Liver (tissue), 9 donors: Measurements from ENCODE around the gene SRGN. TPM values are rescaled to one million over a fixed set of nuclear protein-coding genes. Genes with fewer than 3 reads are reported as not detected.

Source experiments
- DNase-seq: peaks from one replicate; pipeline ENCODE4 v3.0.0-alpha.2; 2017; ENCODE audit warnings: low spot score
- H3K27ac ChIP-seq, 2 donors: one replicate each; pipeline ENCODE4 v1.7.0; 2013; ENCODE audit warnings: inconsistent platforms in 2 of 2, low read length in 2 of 2, control low read depth in 1 of 2, low read depth in 1 of 2, mild to moderate bottlenecking in 1 of 2
- H3K27me3 ChIP-seq, 4 donors: one replicate each; pipeline versions ENCODE4 v1.6.1 to v1.7.0; 2013; ENCODE audit warnings: low read length in 3 of 4, inconsistent platforms in 1 of 4, mild to moderate bottlenecking in 1 of 4, moderate library complexity in 1 of 4; ENCODE audit not compliant: control insufficient read depth in 4 of 4, insufficient read depth in 4 of 4
- H3K36me3 ChIP-seq, 4 donors: one replicate each; pipeline versions ENCODE4 v1.6.1 to v1.7.0; 2013; ENCODE audit warnings: low read length in 3 of 4, mild to moderate bottlenecking in 3 of 4, low read depth in 1 of 4, moderate library complexity in 1 of 4; ENCODE audit not compliant: control insufficient read depth in 4 of 4, insufficient read depth in 3 of 4
- H3K4me1 ChIP-seq, 4 donors: one replicate each; pipeline versions ENCODE4 v1.6.1 to v1.7.0; 2013; ENCODE audit warnings: low read length in 3 of 4, mild to moderate bottlenecking in 3 of 4, moderate library complexity in 1 of 4; ENCODE audit not compliant: control insufficient read depth in 4 of 4, insufficient read depth in 4 of 4
- H3K4me3 ChIP-seq, 3 donors: one replicate each; pipeline versions ENCODE4 v1.6.1 to v1.7.0; 2013; ENCODE audit warnings: low read length in 3 of 3, control low read depth in 1 of 3, low read depth in 1 of 3, mild to moderate bottlenecking in 1 of 3
- H3K9ac ChIP-seq, 2 donors: one replicate each; pipeline ENCODE4 v1.7.0; 2013; ENCODE audit warnings: low read length in 2 of 2, mild to moderate bottlenecking in 2 of 2, moderate library complexity in 2 of 2, control low read depth in 1 of 2, low read depth in 1 of 2
- H3K9me3 ChIP-seq, 4 donors: one replicate each; pipeline versions ENCODE4 v1.6.1 to v1.7.0; 2013; ENCODE audit warnings: low read length in 3 of 4; ENCODE audit not compliant: control insufficient read depth in 4 of 4
- ATF3 ChIP-seq: IDR thresholded peaks from 2 replicates; pipeline ENCODE4 v1.6.1; 2016; ENCODE audit warnings: antibody characterized with exemption
- EGR1 ChIP-seq, 2 donors: IDR thresholded peaks; 2 replicates each; pipeline ENCODE4 v1.6.1; 2016 to 2018; ENCODE audit warnings: antibody characterized with exemption in 2 of 2, low read depth in 2 of 2
- FOXA1 ChIP-seq: IDR thresholded peaks from 2 replicates; pipeline ENCODE4 v1.6.1; 2016; ENCODE audit warnings: antibody characterized with exemption
- GABPA ChIP-seq, 2 donors: IDR thresholded peaks in 1 of 2; conservative IDR thresholded peaks in 1 of 2; 2 replicates each; pipeline ENCODE4 v1.6.1; 2016; ENCODE audit warnings: antibody characterized with exemption in 2 of 2, mild to moderate bottlenecking in 1 of 2, moderate library complexity in 1 of 2
- HNF4G ChIP-seq: IDR thresholded peaks from 2 replicates; pipeline ENCODE4 v1.6.1; 2016; ENCODE audit warnings: antibody characterized with exemption
- MAX ChIP-seq: IDR thresholded peaks from 2 replicates; pipeline ENCODE4 v1.6.1; 2016; ENCODE audit warnings: antibody characterized with exemption
- NR2F2 ChIP-seq: IDR thresholded peaks from 2 replicates; pipeline ENCODE4 v1.6.1; 2016; ENCODE audit warnings: antibody characterized with exemption
- REST ChIP-seq: IDR thresholded peaks from 2 replicates; pipeline ENCODE4 v1.6.1; 2016; ENCODE audit warnings: antibody characterized with exemption, mild to moderate bottlenecking
- RXRA ChIP-seq, 2 donors: IDR thresholded peaks; 2 replicates each; pipeline ENCODE4 v1.6.1; 2017 to 2018; ENCODE audit warnings: antibody characterized with exemption in 2 of 2, mild to moderate bottlenecking in 1 of 2
- SP1 ChIP-seq: IDR thresholded peaks from 2 replicates; pipeline ENCODE4 v1.6.1; 2018; ENCODE audit warnings: antibody characterized with exemption, mild to moderate bottlenecking
- TAF1 ChIP-seq: conservative IDR thresholded peaks from 2 replicates; pipeline ENCODE4 v1.6.1; 2016; ENCODE audit warnings: antibody characterized with exemption, mild to moderate bottlenecking
- ZBTB33 ChIP-seq: IDR thresholded peaks from 2 replicates; pipeline ENCODE4 v1.6.1; 2016; ENCODE audit warnings: antibody characterized with exemption
- WGBS: extraction: QIAGEN DNeasy Blood & Tissue Kit; methylation state at CpG from one replicate; pipeline ENCODE4 v1.1.7; 2013; 5-methylcytosine and 5-hydroxymethylcytosine counted together
- polyA plus RNA-seq, 2 donors: library from polyadenylated mRNA; stranded (reverse) in 1 of 2; unstranded in 1 of 2; fragments of 200-250 nt in 1 of 2; fragments of >200 nt in 1 of 2; fragmentation: Nextera tagmentation in 1 of 2; extraction: Ambion mirVana in 1 of 2; gene quantifications; one replicate each; pipeline versions ENCODE4 v1.2.1 to v1.2.3, GENCODE V29; 2013 to 2015
- total RNA-seq, 2 donors: library from RNA; depleted of rRNA; stranded (reverse); fragments of >200 nt; gene quantifications; one replicate each; pipeline ENCODE4 v1.2.3, GENCODE V29; 2014
- donor health status: healthy.
- donor health status: healthy.
- donor health status: healthy.
- donor health status: healthy.
- donor health status: healthy.

Gene SRGN
- total and polyA plus RNA-seq, 4 donors, result 19.5 to 305 (median 41.3) TPM

- H3K4me3 ChIP-seq, result no peak overlapping the region
- TF ChIP-seq TAF1, result no peak
- no peak for TF ChIP-seq EGR1 (IDR thresholded peaks at IDR 0.05; ENCODE audit: low read depth in 2 of 2)
- no peak for TF ChIP-seq SP1
- no peak for TF ChIP-seq GABPA (IDR thresholded peaks at IDR 0.05 in 1 of 2, conservative IDR thresholded peaks at IDR 0.05 in 1 of 2)
- TF ChIP-seq REST, result no peak
- no peak for TF ChIP-seq FOXA1
- no peak for TF ChIP-seq ATF3
- no peak for TF ChIP-seq ZBTB33
- TF ChIP-seq MAX, result no peak
- TF ChIP-seq NR2F2, result no peak
- TF ChIP-seq RXRA (IDR thresholded peaks at IDR 0.05), result no peak
- H3K36me3 ChIP-seq, result no peaks in the 10 kb centered on the region
- H3K27ac ChIP-seq, result peak overlapping the region in 1 of 2 donors; percentile 96
- 87% methylated on average over 5 of the region's 5 CpGs for WGBS
- no peak for DNase-seq
- no peak overlapping the region for H3K9ac ChIP-seq
- no peaks in the 10 kb centered on the region for H3K9me3 ChIP-seq
- H3K27me3 ChIP-seq, result no peaks in the 10 kb centered on the region
- H3K4me1 ChIP-seq, result peaks cover 0 to 8% (median 0%) of the 10 kb centered on the region in 4 donors
Measured at GRCh38 chr10:69062901-69063300, 25.0 kb upstream of the SRGN start.

- no peak for DNase-seq
- peak overlapping the region in 1 of 2 donors; percentile 43 for H3K27ac ChIP-seq
- no peaks in the 10 kb centered on the region for H3K9me3 ChIP-seq
- 81% methylated on average over 6 of the region's 6 CpGs for WGBS
- H3K36me3 ChIP-seq, result no peaks in the 10 kb centered on the region
- H3K4me3 ChIP-seq, result no peak overlapping the region
- no peak for TF ChIP-seq EGR1 (IDR thresholded peaks at IDR 0.05; ENCODE audit: low read depth in 2 of 2)
- no peak for TF ChIP-seq TAF1
- no peak for TF ChIP-seq GABPA (IDR thresholded peaks at IDR 0.05 in 1 of 2, conservative IDR thresholded peaks at IDR 0.05 in 1 of 2)
- no peak for TF ChIP-seq SP1
- no peak for TF ChIP-seq MAX
- TF ChIP-seq HNF4G, result no peak
- peak overlapping the region in 1 of 2 donors; percentile 6 for H3K9ac ChIP-seq
- H3K27me3 ChIP-seq, result no peaks in the 10 kb centered on the region
- peaks cover 0 to 8% (median 0%) of the 10 kb centered on the region in 4 donors for H3K4me1 ChIP-seq
Measured at GRCh38 chr10:69064762-69065328, 23.1 kb upstream of the SRGN start.
